GM19452 (cell line): ENCODE results near the gene TLL2.

ENCODE experiments used
- ATAC-seq: cut with Tn5 transposase; IDR thresholded peaks from one replicate; pipeline ENCODE4 v1.9.1; 2021; ENCODE audit not compliant: unreplicated experiment

TLL2 gene

DNA sequence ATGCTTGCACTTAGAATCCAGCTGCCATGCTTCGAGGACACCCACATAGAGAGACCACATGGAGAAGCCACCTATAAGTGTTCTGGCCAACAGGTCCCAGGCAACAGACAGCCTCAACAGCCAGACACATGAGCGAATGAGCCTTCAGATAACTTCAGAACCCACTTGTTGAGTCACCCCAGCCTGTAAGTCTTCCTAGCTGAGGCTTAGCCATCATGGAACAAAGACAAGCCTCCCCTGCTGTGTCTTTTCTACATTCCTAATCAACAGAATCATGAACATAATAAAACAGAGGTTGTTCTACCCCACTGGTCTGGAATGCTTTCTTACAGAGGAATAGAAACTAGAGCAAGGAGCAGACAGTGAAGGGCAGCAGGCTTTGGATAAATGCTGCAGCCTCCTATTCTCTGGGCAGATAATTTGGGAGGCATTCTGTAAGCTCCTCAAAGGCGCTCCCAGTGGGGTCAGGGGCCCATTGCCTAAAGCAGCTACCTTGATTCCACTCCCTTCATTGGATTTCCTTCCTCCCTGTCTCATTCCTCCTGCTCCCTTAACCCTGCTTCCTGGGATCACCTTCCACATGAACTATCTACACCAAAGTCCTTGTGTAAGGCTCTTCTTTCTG is 4.6 kb downstream of the TLL2 start:
- ATAC-seq = no peak

DNA sequence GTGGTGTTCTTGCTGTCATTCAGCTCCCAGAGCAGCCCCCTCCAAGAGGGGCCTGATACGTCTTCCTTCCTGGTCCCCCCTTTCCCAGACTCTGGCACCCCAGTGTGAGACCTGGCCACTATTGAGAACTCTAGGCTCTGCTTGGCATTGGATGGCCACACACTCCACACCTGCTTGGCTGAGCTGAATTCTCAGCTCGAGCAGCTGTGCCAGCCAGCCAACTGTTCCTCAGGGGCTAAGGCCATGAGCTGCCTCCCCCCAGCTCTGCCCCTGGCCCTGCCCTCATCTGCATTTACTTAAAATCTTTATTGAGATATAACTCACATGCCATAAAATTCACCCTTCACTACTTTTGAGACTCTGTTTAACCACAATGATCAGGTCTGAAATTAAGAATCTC is 6.7 kb downstream of the TLL2 start:
- ATAC-seq = no peak

DNA sequence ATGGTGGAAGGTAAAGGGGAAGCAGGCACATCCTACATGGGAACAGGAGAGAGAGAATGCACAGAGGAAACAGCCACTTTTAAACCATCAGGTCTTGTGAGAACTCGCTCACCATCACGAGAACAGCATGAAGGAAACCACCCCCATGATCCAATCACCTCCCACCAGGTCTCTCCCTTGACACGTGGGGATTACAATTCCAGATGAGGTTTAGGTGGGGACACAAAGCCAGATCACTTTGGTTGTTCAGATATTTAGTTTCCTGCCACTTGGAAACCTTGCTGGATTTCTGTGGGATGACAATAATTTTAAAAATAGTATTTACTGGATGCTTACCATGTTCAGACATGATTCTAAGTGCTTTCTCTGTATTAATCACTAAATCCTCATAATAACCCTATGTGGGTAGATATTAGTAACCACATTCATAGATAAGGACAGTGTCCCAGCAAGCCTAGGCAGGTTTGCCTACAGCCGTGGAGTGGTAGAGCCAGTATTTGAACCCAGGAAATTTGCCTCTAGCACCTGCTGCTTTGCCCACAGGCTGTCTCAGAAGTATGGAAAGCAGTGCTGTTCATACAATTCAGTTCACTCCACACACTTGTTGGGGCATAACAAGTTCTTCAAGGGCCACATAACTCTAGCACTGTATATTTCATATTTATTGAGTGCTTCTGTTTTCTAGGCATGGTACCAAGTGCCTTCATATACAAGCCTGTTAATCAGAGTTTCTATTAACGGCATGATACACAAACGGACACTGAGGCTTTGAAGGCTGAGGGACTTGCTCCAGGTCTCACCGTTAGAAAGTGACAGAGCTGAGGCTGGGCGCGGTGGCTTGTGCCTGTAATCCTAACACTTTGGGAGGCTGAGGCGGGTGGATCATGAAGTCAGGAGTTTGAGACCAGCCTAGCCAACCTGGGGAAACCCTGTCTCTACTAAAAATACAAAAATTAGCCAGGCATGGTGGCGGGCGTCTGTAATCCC is 8.3 kb downstream of the TLL2 start:
- no peak for ATAC-seq

GRCh38 chr10:96502561-96503282 is 11.0 kb downstream of the TLL2 start:
- no peak for ATAC-seq

- ATAC-seq = no peak
These were observed 11.7 kb downstream of the TLL2 start for GRCh38 chr10:96501985-96502384.

DNA sequence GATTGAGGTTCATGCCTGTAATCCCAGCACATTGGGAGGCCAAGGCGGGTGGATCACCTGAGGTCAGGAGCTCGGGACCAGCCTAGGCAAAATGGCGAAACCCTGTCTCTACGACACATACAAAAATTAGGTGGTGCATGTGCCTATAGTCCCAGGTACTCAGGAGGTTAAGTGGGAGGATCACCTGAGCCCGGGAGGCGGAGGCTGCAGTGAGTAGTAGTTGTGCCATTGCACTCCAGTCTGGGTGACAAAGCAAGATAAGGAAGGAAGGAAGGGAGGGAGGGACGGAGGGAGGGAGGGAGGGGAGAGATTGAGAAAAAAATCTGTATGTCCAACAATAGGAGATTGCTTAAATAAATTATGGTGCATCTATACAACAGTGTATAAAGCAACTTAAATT is 13.2 kb downstream of the TLL2 start:
- ATAC-seq = no peak

GRCh38 chr10:96500050-96500449 is 13.7 kb downstream of the TLL2 start:
- ATAC-seq = no peak

GRCh38 chr10:96497391-96497790 is 16.3 kb downstream of the TLL2 start:
- ATAC-seq = no peak

- ATAC-seq = no peak
These were observed 17.3 kb downstream of the TLL2 start for GRCh38 chr10:96496281-96496925.

- no peak for ATAC-seq
These were observed 18.2 kb downstream of the TLL2 start for GRCh38 chr10:96495544-96495943.

- no peak for ATAC-seq
These were observed 19.0 kb downstream of the TLL2 start for GRCh38 chr10:96494694-96495093.

- no peak for ATAC-seq
These were observed 19.7 kb downstream of the TLL2 start for GRCh38 chr10:96493871-96494525.

DNA sequence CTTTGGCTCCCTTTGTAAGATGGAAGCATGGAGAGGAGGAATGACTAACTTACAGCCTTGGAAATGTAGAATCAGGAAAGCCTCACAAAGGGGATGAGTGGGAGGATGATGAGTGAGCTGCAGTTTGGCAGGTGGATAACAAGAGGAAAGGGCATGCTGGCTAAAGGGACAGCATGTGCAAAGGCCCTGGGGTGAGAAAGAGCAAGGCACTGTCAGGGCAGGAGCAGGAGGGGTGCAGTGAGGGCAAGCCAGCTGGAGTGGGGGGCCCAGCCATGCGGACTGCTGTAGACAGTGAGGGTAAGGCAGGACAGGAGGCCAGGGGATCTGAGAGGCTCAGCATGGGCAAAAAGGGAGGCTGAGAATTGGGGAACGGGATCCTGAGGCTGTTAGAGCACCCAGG is 20.5 kb downstream of the TLL2 start:
- ATAC-seq = no peak

DNA sequence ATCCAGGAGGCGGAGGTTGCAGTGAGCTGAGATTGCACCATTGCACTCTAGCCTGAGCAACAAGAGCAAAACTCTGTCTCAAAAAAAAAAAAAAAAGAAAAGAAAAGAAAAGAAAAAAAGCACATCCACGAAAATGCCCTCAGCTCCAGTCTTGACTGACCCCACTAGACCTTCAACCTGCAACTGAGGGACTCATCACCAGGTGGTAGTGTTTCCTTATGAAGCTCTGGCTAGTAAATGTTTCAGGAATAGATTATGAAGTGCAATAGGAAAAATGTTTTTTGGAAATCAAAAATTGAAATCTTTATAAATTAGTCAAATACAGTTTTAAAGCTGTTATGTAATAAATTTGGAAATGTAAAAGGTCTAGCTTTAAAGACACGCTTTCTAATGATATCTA is 22.4 kb downstream of the TLL2 start:
- ATAC-seq = no peak

GRCh38 chr10:96488161-96488935 is 25.4 kb downstream of the TLL2 start:
- no peak for ATAC-seq

DNA sequence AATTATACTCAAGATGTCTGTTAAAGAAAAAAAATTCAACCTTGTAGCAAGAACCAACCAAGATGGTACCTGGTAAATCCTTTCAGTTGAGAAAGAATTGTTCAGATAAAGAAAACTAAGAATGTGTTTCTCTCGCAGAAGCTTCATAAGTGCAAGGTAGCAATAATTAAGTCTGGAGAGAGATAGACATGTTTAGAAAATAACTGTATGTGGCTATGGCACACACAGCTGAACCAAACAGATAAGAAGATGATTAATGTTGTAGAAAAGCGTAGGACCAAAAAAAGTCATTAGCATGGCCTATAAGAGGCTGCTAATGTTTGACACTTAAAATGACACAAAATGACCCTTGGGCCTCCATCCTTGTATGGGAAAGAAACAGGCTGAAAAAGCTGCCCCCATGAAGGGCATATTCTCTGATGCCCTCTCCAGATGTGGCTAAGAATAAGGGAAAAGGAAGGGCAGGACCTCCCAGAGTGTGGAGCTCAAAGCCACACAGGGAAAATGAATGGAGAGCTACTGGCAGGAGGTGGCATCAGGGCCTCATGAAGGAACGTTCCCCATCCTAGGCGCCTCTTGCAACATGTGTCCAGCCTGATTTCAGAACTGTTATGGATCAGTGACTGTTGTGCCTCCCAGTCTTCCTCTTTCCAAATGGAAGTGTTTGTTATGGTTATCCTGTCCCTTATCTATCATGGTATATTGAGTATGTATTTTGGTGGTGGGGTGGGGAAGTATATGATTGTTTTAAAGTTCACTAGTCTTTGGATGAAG is 30.7 kb downstream of the TLL2 start:
- no peak for ATAC-seq

- no peak for ATAC-seq
These were observed 35.4 kb downstream of the TLL2 start for GRCh38 chr10:96478355-96478754.

- no peak for ATAC-seq
These were observed 39.9 kb downstream of the TLL2 start for GRCh38 chr10:96473866-96474265.

DNA sequence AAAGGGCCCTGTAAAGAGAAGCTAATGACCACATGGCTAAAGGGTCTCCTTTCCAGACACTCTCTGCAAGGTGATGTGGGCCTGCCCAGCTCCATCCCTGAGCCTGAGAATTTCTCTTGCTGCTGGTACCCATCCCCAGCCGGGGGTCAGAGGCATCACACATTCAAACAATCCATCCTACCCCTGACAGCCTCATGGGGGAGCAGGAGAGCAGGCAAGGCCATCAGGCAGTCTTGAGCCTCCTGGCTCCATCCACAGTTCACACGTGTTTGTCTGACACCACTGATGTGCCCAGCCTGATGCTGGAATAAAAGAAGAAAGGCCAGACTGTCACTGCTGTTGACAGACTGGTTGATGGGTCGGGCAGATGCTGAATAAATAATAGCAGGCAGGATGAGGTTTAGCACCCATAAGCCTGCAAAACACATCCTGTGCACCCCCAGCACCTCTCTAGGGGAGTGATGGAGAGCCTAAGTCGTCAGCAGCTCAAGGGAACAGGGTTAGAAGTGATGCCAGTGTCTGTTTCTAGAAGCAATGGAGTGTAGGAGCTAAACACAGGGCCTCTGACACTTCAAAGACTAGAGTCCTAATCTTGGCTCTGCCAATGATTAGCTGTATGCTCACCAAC is 43.5 kb downstream of the TLL2 start:
- ATAC-seq = no peak
